ENCODE measurements around the gene PTGES3L.
"Not testable (repeated sequence)": the region's sequence is repeated elsewhere in the genome, so short reads cannot be mapped to it uniquely, and the experiment has no call there.

PTGES3L gene

DNA sequence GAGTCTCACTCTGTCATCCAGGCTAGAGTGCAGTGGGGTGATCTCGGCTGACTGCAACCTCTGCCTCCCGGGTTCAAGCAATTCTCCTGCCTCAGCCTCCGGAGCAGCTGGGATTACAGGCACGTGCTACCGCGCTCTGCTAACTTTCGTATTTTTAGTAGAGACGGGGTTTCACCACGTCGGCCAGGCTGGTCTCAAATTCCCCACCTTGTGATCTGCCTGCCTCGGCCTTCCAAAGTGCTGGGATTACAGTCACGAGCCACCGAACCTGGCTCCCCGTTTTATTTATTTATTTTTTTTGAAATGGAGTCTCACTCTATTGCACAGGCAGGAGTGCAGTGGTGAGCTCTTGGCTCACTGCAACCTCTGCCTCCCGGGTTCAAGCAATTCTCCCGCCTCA is 4.2 kb downstream of the PTGES3L start:
- not testable (repeated sequence) for DNase-seq

DNA sequence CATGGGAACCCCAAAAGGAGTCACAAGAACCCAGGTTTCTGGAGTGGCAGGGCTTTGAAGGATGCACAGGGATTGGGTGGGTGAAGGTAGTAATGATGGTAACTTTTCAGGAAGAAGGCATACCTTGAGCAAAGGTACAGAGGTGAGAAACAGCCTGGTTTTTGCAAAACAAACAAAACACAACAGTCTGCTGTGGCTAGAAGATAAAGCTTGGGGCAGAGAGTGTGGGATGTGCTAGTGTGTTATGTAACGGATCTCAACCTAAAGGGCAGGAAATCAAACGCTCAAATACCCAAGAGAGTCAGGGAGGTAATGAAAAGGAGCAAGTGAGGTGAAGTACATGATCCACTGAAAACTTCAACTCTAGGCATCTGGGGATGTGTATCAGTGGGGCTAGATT is 4.6 kb downstream of the PTGES3L start:
- no peak for DNase-seq

DNA sequence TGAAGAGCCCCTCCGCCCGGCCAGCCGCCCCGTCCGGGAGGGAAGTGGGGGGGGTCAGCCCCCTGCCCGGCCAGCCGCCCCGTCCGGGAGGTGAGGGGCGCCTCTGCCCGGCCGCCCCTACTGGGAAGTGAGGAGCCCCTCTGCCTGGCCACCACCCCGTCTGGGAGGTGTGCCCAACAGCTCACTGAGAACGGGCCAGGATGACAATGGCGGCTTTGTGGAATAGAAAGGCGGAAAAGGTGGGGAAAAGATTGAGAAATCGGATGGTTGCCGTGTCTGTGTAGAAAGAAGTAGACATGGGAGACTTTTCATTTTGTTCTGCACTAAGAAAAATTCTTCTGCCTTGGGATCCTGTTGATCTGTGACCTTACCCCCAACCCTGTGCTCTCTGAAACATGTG is 6.6 kb downstream of the PTGES3L start:
- not testable (repeated sequence) for DNase-seq

DNA sequence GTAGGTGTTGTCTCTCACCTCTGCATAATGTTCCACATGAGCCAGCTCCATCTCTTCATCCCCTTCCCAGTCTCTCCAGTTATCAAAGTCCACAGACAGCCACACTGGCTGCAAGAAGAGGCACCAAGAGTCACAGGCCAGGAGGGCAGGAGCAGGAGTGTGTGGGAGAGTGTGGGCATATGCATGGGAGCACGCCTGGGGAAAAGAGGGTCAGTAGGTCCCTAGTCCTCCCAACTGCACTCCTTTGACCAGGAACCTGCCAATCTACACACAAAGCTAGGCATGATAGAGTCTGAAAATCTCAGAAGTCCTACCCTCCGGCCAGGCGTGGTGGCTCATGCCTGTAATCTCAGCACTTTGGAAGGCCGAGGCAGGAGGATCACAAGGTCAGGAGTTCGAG is 8.3 kb downstream of the PTGES3L start:
- no peak for DNase-seq

DNA sequence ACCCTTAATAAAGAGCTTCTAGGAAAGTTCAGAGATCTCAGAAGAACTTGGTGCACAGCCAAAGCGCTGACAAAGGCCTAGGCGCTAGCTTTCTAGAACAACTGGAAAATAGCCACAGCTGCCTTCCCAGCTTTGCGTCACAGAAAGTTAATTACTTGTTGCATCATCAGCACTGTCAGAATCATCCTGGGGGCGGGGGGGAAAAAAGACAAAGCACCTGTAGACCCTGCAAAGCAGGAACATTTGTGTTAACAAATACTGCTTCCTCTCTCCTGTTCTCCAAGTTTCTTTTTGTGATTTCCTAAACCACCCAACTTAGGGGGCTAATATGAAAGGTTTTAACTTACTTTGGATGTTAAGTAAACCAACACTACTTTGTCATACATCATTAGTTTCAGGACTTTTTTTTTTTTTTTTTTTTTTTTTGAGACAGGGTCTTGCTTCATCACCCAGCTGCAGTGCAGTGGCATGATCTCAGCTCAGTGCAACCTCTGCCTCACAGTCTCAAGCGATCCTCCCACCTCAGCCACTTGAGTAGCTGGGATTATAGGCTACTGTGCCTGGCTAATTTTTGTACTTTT is 10.8 kb downstream of the PTGES3L start:
- DNase-seq = no peak

DNA sequence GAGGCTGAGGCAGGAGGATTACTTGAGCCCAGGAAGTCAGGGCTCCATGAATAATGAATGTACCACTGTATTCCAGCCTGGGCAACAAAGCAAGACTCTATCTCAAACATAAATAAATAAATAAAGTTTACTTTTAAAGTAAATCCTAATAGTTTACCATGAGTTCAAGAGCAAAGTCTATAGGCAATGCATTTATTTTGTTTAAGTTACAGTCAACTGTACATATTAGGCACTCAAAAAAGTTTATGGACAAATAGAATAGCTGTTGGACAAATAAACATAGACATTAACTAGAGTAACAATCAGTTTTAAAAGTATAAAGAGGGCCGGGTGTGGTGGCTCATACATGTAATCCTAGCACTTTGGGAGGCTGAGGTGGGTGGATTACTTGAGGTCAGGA is 12.0 kb downstream of the PTGES3L start:
- no peak for DNase-seq

DNA sequence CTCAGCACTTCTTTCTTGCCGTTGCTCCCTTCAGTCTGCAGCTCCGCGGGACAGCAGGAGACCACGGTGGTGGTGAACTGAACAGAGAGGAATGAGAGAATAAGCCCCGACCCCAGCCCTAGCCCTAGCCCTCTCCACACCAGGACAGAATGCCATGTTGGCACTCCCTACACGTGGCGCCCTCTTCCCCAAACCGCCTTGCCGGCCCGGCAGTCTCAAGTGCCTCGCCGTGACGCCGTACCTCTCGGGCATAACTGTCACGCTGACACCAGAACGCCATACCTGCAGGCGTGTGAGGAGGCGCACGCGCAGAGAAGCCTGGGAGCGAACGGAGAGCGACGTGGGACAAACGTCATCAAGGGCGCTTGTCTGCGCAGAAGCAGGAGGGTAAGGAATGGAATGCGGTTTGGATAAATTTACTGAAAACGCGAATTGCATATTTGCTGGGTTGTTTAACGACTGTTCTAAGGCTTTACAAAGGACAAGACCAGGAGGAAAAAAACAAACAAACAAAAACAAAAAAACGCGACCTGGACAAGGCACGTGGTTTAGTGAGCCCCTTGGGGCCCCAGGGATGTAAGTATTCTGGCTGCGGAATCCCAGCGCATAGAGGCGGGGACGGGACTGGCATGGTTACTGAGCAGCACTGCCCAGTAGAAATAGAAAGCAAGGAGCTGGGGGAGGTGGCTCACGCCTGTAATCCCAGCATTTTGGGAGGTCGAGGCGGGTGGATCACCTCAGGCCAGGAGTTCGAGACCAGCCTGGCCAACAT is 15.5 kb downstream of the PTGES3L start, which contains the start of gene AARSD1:
TSS of gene AARSD1 (minus strand) at position 294 of the 772 bp plus-strand sequence. CDS start at position 280, 14 bp downstream.
- peak; percentile 86 for DNase-seq

DNA sequence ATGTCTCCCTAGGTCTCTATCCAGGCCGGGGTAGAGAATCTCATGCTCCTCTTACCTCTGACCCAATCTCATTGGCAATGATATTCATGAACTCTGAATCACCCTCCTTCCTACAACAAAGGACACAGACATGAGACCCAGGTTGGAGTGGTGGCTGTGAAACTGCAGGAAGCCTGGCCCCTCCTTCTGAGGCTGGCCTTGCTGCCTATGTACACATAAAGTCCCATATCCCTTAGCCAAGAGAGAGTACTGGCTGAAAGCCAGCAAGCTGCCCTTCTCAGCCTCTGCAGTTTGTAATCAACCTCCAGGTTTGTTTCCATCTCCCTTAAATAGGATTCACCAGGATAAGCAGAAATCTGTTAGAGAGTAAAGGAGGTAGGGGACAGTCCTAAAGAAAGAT is 26.2 kb downstream of the PTGES3L start:
- no peak for DNase-seq

DNA sequence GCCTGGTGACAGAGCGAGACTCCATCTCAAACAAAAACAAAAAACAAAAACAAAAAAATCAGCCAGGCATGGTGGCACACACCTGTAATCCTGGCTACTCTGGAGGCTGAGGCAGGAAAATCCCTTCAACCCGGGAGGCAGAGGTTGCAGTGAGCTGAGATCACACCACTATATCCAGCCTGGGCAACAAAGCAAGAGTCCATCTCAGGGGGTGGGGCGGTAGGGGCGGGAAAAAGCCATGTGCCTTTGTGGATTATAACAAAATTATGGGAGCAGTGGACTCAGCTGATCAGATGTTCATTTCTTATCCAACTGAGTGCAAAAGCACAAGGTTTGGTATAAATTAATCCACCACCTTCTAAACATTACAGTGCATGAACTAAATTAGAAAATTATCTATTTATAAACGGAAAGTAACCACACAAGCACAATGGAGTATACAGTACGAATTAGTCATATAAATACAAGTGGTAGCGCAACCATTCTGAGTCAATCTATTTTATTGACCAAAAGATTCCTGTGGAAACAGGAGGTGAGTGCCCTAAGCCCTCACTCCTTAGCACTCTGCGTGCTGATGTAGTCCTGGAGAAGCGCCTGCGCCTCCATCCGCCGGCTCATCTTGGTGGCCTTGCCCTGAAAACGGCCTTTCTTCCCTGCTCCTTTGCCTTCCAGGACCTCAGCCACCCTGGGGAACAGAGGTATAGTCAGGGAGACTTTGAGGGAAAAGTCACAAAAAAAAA is 29.7 kb downstream of the PTGES3L start:
- no peak for DNase-seq

DNA sequence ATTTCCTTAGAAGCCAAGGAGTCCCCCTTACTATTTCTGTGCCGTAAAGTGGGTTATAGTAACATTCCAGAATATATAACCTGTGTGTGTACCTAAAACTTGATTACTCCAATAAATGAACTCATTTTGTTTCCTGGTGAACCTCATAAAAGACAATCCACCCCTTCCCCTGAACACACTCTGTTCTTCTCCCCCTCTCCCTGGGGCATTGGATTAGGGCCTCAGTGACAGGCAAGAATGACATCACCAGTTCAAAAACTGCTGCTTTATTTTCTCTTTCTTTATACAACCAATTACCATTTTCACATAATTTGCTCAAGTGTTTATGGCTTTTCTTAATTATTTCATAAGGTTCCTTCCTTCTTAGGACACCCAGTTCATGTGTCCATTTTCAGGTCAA is 33.1 kb downstream of the PTGES3L start:
- no peak for DNase-seq

DNA sequence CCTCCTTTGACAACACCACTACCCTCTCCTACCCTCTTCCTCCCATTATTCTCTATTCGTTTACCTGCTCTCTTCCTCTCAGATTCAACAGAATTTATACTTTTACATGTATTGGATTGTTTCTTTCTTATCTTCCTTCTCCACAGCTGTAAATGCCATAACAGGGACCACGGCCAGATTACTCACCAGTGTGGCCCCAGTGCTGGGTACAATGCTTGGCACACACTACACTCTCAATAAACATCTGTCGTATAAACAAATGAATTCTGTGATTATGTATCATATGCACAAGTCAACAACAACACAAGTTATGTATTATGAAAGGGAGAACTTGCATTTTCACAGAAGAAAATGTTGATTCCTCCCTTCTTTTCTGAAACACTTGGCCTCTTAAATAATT is 35.7 kb downstream of the PTGES3L start:
- DNase-seq = no peak

DNA sequence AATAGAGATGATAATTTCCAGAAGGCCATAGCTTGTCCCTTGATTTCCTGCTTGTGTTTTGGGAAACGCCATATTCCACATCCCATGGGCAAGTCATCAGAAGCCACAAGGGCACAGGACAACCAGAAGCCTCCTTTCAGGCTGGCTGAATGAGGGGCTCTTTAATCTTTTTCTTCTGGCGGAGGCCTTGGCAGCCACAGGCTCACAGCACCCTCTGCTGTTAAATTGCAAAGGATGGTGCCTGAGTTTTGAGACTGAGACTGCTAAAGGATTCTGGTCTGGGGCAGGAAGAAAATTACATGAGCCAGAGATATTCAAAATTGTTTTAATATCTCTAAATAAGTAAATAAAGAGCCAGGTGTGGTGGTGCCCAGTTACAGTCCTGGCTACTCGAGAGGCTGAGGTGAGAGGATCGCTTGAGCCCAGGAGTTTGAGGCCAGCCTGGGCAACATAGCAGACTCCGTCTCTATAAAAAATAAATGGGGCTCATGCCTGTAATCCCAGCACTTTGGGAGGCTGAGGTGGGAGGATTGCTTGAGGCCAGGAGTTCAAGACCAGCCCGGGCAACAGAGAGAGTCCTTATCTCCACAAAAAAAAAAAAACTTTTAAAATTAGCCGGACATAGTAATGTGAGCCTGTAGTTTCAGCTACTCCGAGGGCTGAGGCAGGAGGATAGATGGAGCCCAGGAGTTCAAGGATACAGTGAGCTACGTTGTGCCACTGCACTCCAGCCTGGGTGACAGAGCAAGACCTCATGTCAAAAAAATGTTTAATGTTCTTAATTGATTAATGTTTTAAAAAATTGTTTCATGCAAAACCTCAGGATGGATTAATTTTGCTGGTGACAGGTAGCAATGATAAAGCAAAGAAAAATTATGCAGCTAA is 41.9 kb downstream of the PTGES3L start:
- peak; percentile 53 for DNase-seq

DNA sequence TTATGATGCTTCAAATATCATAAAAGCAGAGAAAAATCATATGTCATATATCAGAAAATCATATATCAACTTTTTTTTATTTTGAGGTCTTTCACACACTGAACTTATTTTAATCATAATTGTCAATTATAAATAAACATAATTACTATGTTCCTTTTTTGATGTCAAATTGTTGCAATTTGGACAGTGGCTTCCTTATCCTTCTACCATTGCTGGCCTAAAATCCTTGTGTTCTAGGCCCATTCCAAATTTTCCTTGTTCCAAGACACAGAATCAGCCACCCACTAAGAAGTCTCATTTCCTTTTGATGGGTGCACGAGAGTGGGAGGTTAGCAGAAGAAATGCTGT is 50.4 kb downstream of the PTGES3L start:
- no peak for DNase-seq

DNA sequence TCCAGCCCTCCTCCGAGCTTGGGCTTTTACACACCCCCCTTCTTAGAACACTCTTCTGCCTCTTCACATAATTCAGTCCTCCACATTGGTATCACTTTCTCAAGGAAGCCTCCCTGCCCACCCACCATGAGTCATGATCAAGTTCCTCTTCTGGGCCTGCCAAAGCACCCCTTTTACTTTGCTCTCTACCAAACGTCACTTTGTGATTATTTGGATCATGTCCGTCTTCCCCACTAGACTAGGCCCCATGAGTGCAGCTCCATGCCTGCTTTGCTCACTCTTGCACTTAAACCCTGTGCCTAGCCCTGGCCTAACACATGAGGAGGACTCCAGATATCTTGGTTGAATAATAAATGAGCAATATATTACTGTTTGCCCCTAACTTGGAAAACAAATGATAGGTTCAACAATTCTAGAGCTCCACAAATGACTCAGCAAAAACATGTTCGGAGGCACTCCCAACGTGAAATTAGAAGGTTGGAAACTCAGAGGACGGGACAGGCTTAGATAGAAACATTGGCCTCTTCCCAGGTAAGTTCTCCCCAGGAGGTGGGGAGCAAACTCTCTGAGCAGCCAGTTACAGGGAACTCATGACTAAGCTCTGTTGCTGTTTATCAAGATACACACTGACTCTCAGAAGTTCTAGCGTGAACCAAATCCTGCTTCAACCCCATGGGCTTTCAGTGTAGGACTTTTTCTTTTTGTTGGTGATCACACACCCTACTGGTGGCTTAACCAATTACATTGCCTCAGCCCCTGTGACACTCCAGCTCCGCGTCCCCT is 51.0 kb downstream of the PTGES3L start:
- DNase-seq = peak; percentile 89

DNA sequence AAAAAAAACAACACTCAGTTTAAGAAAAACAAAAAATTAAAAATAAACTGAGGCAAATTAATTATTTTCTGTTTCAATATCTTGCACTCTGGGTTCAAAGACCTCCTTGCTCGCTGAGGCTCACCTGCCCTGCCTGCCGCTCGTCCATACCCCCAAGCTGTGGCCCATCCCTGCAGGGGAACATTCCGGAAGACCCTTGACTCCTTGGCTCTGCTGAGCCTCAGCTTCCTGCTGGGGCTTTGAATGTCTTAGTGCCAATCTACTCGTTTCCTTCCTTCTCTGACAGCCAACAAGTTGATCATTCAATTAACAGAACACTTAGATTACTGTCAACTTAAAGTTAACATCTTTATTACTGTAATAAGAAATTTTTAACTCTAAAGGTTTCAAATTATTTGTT is 55.0 kb downstream of the PTGES3L start:
- peak; percentile 31 for DNase-seq

DNA sequence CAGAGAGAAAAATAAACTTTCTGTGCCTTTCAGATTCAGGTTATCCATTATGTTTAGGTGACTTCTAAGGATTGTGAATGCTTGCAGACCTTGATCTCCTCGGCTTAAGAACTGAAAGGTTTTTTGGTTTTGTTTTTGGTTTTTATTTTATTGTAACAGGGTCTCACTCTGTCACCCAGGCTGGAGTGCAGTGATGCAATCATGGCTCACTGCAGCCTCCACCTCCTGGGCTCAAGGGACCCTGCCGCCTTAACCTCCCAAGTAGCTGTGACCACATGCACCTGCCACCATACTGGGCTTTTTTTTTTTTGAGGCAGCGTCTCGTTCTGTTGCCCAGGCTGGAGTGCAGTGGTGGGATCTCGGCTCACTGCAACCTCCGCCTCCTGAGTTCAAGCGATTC is 56.4 kb downstream of the PTGES3L start:
- not testable (repeated sequence) for DNase-seq

DNA sequence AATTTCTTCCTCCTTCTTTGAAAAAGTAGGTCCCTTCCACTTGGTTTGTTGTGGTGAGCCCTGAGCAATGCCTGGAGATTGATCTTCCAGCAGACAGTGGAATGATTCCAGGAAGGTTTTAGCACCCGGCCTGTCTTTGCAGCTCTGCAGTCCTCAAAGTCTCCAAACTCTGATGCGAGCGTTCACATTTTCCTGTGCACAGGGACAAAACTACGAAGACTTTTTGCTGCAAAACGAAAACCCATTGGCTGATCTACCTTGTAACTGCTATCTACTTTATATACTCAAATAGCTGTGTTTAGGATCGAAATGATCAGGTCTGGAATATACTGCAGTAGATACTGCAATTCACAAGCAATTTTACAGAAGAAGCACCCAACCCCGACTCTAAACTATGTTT is 57.6 kb downstream of the PTGES3L start:
- no peak for DNase-seq

DNA sequence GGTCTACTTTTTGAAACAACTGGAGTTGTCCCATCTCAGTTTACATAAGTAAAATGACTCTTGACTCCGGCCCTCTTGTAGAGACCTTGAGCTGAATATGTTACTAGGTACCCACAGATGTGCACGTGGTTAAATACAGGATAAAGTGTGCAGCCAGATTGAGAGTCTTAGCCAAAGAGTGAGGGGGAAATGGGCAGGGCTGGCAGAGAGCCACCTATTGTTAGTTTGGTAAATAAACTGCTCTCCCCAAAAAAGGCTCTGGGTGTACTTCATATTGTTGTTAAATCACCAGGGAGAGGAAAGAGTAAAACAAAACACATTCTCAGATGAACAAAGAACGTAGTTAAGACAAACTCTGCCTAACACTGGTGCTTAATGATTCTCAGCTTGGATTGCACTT is 59.0 kb downstream of the PTGES3L start:
- no peak for DNase-seq

DNA sequence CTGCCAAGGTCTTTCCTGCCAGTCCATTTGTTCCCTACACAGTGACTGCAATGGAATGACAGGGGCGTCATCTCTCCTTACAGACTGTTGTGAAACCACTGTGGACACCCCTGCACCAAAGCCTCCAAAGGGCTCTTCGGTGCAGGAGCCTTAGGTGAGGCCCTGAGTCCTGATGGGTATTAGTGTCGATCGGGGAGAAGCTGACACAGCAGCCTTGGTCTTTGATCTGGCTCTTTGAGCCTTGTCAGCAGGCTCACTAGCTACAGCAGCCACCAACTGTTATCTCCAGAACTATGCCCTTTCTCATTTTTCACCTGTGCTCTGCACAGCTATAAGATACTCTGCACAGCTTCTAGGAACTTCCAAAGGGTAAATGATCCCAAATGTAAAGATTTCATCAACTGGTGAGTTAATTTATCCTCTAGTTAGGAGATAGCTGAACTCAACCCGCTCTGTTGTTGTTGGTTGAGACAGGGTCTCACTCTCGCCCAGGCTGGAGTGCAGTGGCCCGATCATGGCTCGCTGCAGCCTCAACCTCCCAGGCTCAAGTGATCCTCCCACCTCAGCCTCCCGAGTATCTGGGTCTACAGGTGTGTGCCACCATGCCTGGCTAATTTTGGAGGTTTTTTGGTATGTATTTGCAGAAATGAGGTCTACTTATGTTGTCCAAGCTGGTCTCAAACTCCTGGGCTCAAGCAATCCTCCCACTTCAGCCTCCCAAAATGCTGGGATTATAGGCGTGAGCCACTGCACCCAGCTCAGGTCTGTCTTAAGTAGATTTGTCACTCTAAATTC is 59.6 kb downstream of the PTGES3L start:
- DNase-seq = no peak

DNA sequence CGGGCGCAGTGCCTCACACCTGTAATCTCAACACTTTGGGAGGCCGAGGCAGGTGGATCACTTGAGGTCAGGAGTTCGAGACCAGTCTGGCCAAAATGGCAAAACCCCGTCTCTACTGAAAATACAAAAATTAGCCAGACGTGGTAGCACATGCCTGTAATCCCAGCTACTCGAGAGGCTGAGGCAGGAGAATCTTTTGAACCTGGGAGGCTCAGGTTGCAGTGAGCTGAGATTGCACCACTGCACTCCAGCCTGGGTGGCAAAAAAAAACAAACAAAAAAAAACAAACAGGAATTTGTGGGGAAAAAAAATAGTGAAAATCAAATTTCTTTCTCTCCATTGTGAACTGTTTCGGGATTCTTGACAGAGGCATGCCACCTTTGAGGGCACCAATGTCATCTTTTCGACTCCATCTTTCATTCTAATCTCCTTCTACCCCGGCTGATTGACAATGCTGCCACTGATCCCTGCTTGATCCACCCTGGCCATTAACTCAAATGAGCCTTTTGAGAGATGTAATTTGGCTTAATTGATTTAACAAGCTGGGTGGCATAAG is 60.3 kb downstream of the PTGES3L start:
- not testable (repeated sequence) for DNase-seq

DNA sequence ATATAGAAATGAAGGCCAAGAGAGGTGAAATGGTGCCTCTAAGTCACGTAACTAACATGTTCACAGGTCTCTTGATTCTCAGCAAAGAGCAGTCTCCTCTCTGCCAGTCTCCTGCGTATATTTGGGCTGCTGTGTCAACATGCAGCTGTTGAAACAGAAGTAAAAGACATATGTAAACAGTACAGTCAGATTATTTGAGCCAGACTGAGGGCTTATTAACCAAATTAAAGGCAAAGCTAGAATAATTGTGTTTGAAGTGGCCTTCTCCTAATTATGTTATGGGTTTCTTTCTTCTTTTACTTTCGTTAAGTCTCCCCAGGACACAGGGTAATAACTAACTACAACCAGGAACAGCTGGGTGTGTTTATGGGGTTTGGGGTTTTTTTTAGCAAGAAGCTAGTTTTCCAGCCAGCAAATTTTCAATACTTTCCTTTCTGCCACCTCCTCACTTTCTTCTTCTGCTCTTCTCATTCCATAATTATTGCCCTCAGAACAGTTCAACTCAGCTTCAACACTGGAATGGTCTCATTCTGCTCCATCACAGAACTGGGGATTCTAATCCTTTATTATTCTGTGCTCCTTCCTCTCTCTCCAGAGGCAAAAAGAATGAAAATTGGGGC is 60.9 kb downstream of the PTGES3L start:
- DNase-seq = no peak
